Endothelial cell of umbilical vein (primary cell): ENCODE measurements around the gene SLC16A7. TPM values are rescaled to one million over a fixed set of nuclear protein-coding genes. Genes with fewer than 3 reads are reported as not detected.

Experiments
- BruUV-seq: library from RNA; stranded (reverse); fragments of 400-500 nt; replicated peaks from 2 replicates; lab custom pipeline; 2021; lab: Mats Ljungman, UMichigan
- CTCF ChIA-PET: fragments of 300-600, 350-600 bp; sonication (Branson Sonifier 250); formaldehyde crosslinking; loops from one replicate; lab custom pipeline; 2021; ENCODE audit warnings: antibody characterized with exemption, inconsistent platforms; lab: Charles Lee
- POLR2A ChIA-PET: fragments of 300-600, 350-600 bp; sonication (Branson Sonifier 250); formaldehyde crosslinking; loops from one replicate; lab custom pipeline; 2021; ENCODE audit warnings: antibody characterized with exemption, inconsistent platforms; lab: Charles Lee
- DNase-seq: peaks from one replicate; pipeline ENCODE4 v3.0.0-alpha.2; 2011; ENCODE audit warnings: low read depth, low spot score
- FAIRE-seq: peaks from 2 replicates; lab custom pipeline; 2011; peaks lifted over from hg19 to GRCh38; lab: Jason Lieb, UNC
- H2AFZ ChIP-seq: 2 replicates; pipeline ENCODE4 v1.6.0; 2012; ENCODE audit warnings: low read depth, low read length, control low read depth, inconsistent platforms
- H3K27ac ChIP-seq: 2 replicates; pipeline ENCODE4 v1.5.1; 2011; ENCODE audit warnings: low read depth, mild to moderate bottlenecking, control low read depth, low read length, moderate library complexity; ENCODE audit not compliant: insufficient read depth
- H3K27me3 ChIP-seq, 2 experiments: 2 replicates each; pipeline versions ENCODE4 v1.6.0 to v1.6.1; 2011; ENCODE audit warnings: low read length in 2 of 2, mixed read lengths in 1 of 2; ENCODE audit not compliant: control insufficient read depth in 2 of 2, insufficient read depth in 2 of 2
- H3K36me3 ChIP-seq, 2 experiments: 2 replicates in 1 of 2; 3 replicates in 1 of 2; pipeline ENCODE4 v1.5.1; 2011; ENCODE audit warnings: low read length in 2 of 2, mild to moderate bottlenecking in 1 of 2, moderate library complexity in 1 of 2; ENCODE audit not compliant: control insufficient read depth in 2 of 2, insufficient read depth in 2 of 2; ENCODE audit errors: extremely low read depth in 1 of 2
- H3K4me1 ChIP-seq: 3 replicates; pipeline ENCODE4 v1.5.1; 2011; ENCODE audit warnings: mild to moderate bottlenecking, low read length; ENCODE audit not compliant: control insufficient read depth, insufficient read depth; ENCODE audit errors: extremely low read depth
- H3K4me2 ChIP-seq: 2 replicates; pipeline ENCODE4 v1.6.1; 2011; ENCODE audit warnings: low read length, control low read depth, mixed read lengths; ENCODE audit not compliant: insufficient read depth
- H3K4me3 ChIP-seq, 3 experiments: fragments of 200-600 bp in 1 of 3; sonication (generic), shearing (Covaris generic) in 1 of 3; replicated peaks in 1 of 3; 2 replicates each; pipeline ENCODE4 v1.5.1; 2011 to 2016; ENCODE audit warnings: control low read depth in 3 of 3, low read length in 3 of 3, mild to moderate bottlenecking in 2 of 3, inconsistent platforms in 1 of 3, low read depth in 1 of 3, moderate library complexity in 1 of 3; ENCODE audit not compliant: insufficient read depth in 1 of 3
- H3K79me2 ChIP-seq: 2 replicates; pipeline ENCODE4 v1.6.0; 2012; ENCODE audit warnings: low read length, inconsistent platforms; ENCODE audit not compliant: control insufficient read depth, insufficient read depth
- H3K9ac ChIP-seq: replicated peaks from 2 replicates; pipeline ENCODE3; 2011; ENCODE audit warnings: low read length, control low read depth; ENCODE audit not compliant: insufficient read depth; ENCODE audit errors: extremely low read depth
- H3K9me1 ChIP-seq: replicated peaks from 3 replicates; pipeline ENCODE4 v1.6.0; 2011; ENCODE audit warnings: mild to moderate bottlenecking, low read length; ENCODE audit not compliant: control insufficient read depth, insufficient read depth; ENCODE audit errors: extremely low read depth
- H3K9me3 ChIP-seq: replicated peaks from 2 replicates; pipeline ENCODE4 v1.5.1; 2012; ENCODE audit warnings: low read length, inconsistent platforms; ENCODE audit not compliant: control insufficient read depth, insufficient read depth
- H4K20me1 ChIP-seq: replicated peaks from 2 replicates; pipeline ENCODE3; 2011; ENCODE audit warnings: mild to moderate bottlenecking, low read length; ENCODE audit not compliant: control insufficient read depth, insufficient read depth; ENCODE audit errors: extremely low read depth
- EZH2 ChIP-seq: IDR thresholded peaks from 2 replicates; pipeline ENCODE4 v1.6.1; 2012; ENCODE audit warnings: borderline replicate concordance, low read depth, mild to moderate bottlenecking, moderate library complexity, low read length, inconsistent platforms; ENCODE audit not compliant: severe bottlenecking
- FOS ChIP-seq: IDR thresholded peaks from 2 replicates; pipeline ENCODE4 v1.6.1; 2011; ENCODE audit warnings: mild to moderate bottlenecking, low read length, moderate library complexity, borderline replicate concordance; ENCODE audit not compliant: insufficient read depth
- GATA2 ChIP-seq: IDR thresholded peaks from 2 replicates; pipeline ENCODE4 v1.7.0; 2011; ENCODE audit warnings: low read depth, mild to moderate bottlenecking, moderate library complexity, mixed read lengths, low read length; ENCODE audit not compliant: insufficient read length, insufficient read depth
- JUN ChIP-seq: IDR thresholded peaks from 2 replicates; pipeline ENCODE4 v1.6.1; 2011; ENCODE audit warnings: borderline replicate concordance, low read depth; ENCODE audit not compliant: insufficient read length, insufficient read depth
- MYC ChIP-seq: IDR thresholded peaks from one replicate; pipeline ENCODE4 v1.6.1; 2011; ENCODE audit warnings: mild to moderate bottlenecking, low read depth, low read length
- POLR2A ChIP-seq: IDR thresholded peaks from 2 replicates; pipeline ENCODE4 v1.6.1; 2012; ENCODE audit warnings: low read depth, mild to moderate bottlenecking, control low read depth, low read length
- POLR2AphosphoS5 ChIP-seq: IDR thresholded peaks from 2 replicates; pipeline ENCODE4 v1.6.1; 2012; ENCODE audit warnings: low read depth, mild to moderate bottlenecking, control low read depth, low read length, moderate library complexity; ENCODE audit not compliant: insufficient read depth
- dilution Hi-C: fragments of 300-500 bp; cut with MboI; formaldehyde crosslinking; loops from one replicate; pipeline ENCODE4 v1.15.0; 2019; ENCODE audit warnings: low sequenced_read_pairs; ENCODE audit not compliant: extremely low pct_ligation_motif_present
- intact Hi-C: fragments of 100-400 bp; cut with micrococcal nuclease; formaldehyde crosslinking; loops from one replicate; pipeline ENCODE4 v1.10.0; 2022
- polyA plus RNA-seq, 4 experiments: library from polyadenylated mRNA; depleted of rRNA in 3 of 4; stranded (reverse) in 3 of 4; unstranded in 1 of 4; fragments of >200 nt; gene quantifications; 2 replicates each; pipeline versions ENCODE4 v1.2.1 to v1.2.3, GENCODE V29; 2011 to 2012; ENCODE audit warnings: missing spikeins in 1 of 4
- total RNA-seq: library from RNA; stranded (reverse); gene quantifications from 2 replicates; pipeline ENCODE4 v1.2.3, GENCODE V29; 2021
- TF ChIP-seq, protein P1 (sequence below), 2 donors: IDR thresholded peaks; 1 replicate in 1 of 2; 2 replicates in 1 of 2; pipeline ENCODE4 v1.5.1; 2011; ENCODE audit warnings: low read length in 2 of 2, mild to moderate bottlenecking in 2 of 2, moderate library complexity in 2 of 2, control low read depth in 1 of 2, inconsistent platforms in 1 of 2, low read depth in 1 of 2; ENCODE audit not compliant: insufficient read depth in 1 of 2; ENCODE audit errors: extremely low read depth in 1 of 2
- TF ChIP-seq, protein P2 (sequence below): IDR thresholded peaks from 2 replicates; pipeline ENCODE4 v1.6.1; 2011; ENCODE audit not compliant: insufficient read depth, insufficient read length

SLC16A7 gene
- total and polyA plus RNA-seq, 2 donors (not counting 3 experiments of a cell fraction or from before 2014, with no cell fraction given): 2.9 to 8.9 TPM

DNA sequence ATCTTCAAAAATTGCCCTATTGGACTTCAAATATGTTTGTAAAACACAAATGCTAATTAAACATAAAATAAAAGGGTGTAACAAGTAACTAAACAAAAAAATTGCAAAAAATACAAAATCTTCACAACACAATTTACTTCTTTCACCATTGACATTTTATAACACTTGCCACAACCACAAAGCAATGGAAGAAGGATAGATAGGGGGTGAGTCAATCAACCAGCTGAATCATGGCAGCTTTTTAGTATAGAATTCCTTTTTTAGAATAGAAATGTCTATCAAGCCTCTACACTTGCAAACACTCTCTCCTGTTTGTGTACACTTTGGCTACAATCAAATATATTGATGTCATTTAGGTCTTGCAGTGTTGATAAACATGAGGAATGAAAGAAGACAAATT, 232.7 kb downstream of the SLC16A7 start:
- Histone ChIP-seq H3K36me3 (no peaks in the 10 kb centered on the region), H2AFZ (no peak overlapping the region), H3K9me1 (no peaks in the 10 kb centered on the region), H4K20me1 (no peaks in the 10 kb centered on the region), H3K4me1 (no peaks in the 10 kb centered on the region), H3K27ac (no peak overlapping the region), H3K9me3 (no peaks in the 10 kb centered on the region), H3K4me2 (no peak overlapping the region), H3K9ac (no peak overlapping the region), H3K4me3 (no peak overlapping the region), H3K27me3 (no peaks in the 10 kb centered on the region), H3K79me2 (no peaks in the 10 kb centered on the region)
- TF ChIP-seq MYC (no peak), GATA2 (no peak), POLR2AphosphoS5 (no peak), EZH2 (no peak), JUN (no peak), POLR2A (no peak), FOS (no peak)
- TF ChIP-seq, protein P1, sequence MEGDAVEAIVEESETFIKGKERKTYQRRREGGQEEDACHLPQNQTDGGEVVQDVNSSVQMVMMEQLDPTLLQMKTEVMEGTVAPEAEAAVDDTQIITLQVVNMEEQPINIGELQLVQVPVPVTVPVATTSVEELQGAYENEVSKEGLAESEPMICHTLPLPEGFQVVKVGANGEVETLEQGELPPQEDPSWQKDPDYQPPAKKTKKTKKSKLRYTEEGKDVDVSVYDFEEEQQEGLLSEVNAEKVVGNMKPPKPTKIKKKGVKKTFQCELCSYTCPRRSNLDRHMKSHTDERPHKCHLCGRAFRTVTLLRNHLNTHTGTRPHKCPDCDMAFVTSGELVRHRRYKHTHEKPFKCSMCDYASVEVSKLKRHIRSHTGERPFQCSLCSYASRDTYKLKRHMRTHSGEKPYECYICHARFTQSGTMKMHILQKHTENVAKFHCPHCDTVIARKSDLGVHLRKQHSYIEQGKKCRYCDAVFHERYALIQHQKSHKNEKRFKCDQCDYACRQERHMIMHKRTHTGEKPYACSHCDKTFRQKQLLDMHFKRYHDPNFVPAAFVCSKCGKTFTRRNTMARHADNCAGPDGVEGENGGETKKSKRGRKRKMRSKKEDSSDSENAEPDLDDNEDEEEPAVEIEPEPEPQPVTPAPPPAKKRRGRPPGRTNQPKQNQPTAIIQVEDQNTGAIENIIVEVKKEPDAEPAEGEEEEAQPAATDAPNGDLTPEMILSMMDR (IDR thresholded peaks at IDR 0.05; ENCODE audit: extremely low read depth in 1 of 2, insufficient read depth in 1 of 2, low read depth in 1 of 2, low read length in 2 of 2): no peak
- TF ChIP-seq, protein P2, sequence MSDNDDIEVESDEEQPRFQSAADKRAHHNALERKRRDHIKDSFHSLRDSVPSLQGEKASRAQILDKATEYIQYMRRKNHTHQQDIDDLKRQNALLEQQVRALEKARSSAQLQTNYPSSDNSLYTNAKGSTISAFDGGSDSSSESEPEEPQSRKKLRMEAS: no peak
- dilution Hi-C loops (no loop called here), intact Hi-C loops (no loop called here)
- FAIRE-seq (no peak), DNase-seq (no peak)
- BruUV-seq: no TSS peak
- POLR2A ChIA-PET: no interaction called here
- CTCF ChIA-PET: no interaction called here
